Stimulated activated CD4-positive, alpha-beta T cell treated with anti-CD3 and anti-CD28 coated beads, Interleukin-2, amount 100 ng/mL, for 48 hours (primary cell): ENCODE results near the gene GFRA1.

ENCODE experiments used
- DNase-seq, 2 donors: peaks; one replicate each; pipeline ENCODE4 v3.0.0-alpha.2; 2020

Gene GFRA1

GRCh38 chr10:116015583-116016333 is 257.2 kb downstream of the GFRA1 start:
- no peak for DNase-seq

GRCh38 chr10:116014871-116015582 is 258.0 kb downstream of the GFRA1 start:
- no peak for DNase-seq

- DNase-seq: no peak
Measured at GRCh38 chr10:116014326-116014725, 258.7 kb downstream of the GFRA1 start.

- no peak for DNase-seq
Measured at GRCh38 chr10:116011929-116012328, 261.1 kb downstream of the GFRA1 start.

- DNase-seq: no peak
Measured at GRCh38 chr10:116007256-116007891, 265.6 kb downstream of the GFRA1 start.
